Measurements from ENCODE around the gene TLCD4.

- TF ChIP-seq YY1 (IDR thresholded peaks at IDR 0.05; ENCODE audit: low read depth) (no peak), EP300 (IDR thresholded peaks at IDR 0.05; ENCODE audit: borderline replicate concordance) (no peak), REST (IDR thresholded peaks at IDR 0.05; ENCODE audit: low read depth) (no peak), TAF1 (IDR thresholded peaks at IDR 0.05; ENCODE audit: low read depth) (no peak), RAD21 (IDR thresholded peaks at IDR 0.05; ENCODE audit: low read depth) (no peak)
Measured at GRCh38 chr1:95118710-95119109, 1.6 kb downstream of the TLCD4 start.

Data from Ishikawa (cell line).